DND-41 (cell line): ENCODE results near the gene OR5K3.

Experiments used
- ATAC-seq: fragments of 200-7000 bp; cut with Tn5 transposase; 3 replicates; pipeline ENCODE4 v1.9.1; 2021; ENCODE audit warnings: low read depth; ENCODE audit not compliant: insufficient read depth
- DNase-seq: peaks from one replicate; pipeline ENCODE4 v3.0.0-alpha.2; 2020
- H2AFZ ChIP-seq: 2 replicates; pipeline ENCODE4 v1.6.0; 2012; ENCODE audit warnings: low read depth, low read length
- H3K27ac ChIP-seq: 2 replicates; pipeline ENCODE4 v1.5.1; 2012; ENCODE audit warnings: low read length, inconsistent platforms
- H3K27me3 ChIP-seq: fragments of 200-600 bp; sonication (generic); 2 replicates; pipeline ENCODE4 v1.6.0; 2012; ENCODE audit warnings: low read length, mild to moderate bottlenecking, inconsistent platforms; ENCODE audit not compliant: insufficient read depth, poor library complexity
- H3K36me3 ChIP-seq: 2 replicates; pipeline ENCODE4 v1.5.1; 2012; ENCODE audit warnings: low read length, inconsistent platforms; ENCODE audit not compliant: insufficient read depth
- H3K4me1 ChIP-seq: 2 replicates; pipeline ENCODE4 v1.5.1; 2012; ENCODE audit warnings: mild to moderate bottlenecking, low read length; ENCODE audit not compliant: insufficient read depth
- H3K4me2 ChIP-seq: 2 replicates; pipeline ENCODE4 v1.6.0; 2012; ENCODE audit warnings: mild to moderate bottlenecking, moderate library complexity, low read length, inconsistent platforms; ENCODE audit not compliant: insufficient read depth
- H3K4me3 ChIP-seq, 2 experiments: fragments of 200-600 bp in 1 of 2; shearing (Covaris generic) in 1 of 2; 2 replicates each; pipeline ENCODE4 v1.5.1; 2012 to 2016; ENCODE audit warnings: inconsistent platforms in 2 of 2, low read length in 2 of 2, mild to moderate bottlenecking in 2 of 2, low read depth in 1 of 2, moderate library complexity in 1 of 2
- H3K79me2 ChIP-seq: 2 replicates; pipeline ENCODE4 v1.6.0; 2012; ENCODE audit warnings: low read length, inconsistent platforms; ENCODE audit not compliant: insufficient read depth
- H3K9ac ChIP-seq: 2 replicates; pipeline ENCODE4 v1.6.0; 2012; ENCODE audit warnings: low read depth, mild to moderate bottlenecking, inconsistent platforms, low read length, moderate library complexity
- H3K9me3 ChIP-seq: 2 replicates; pipeline ENCODE4 v1.5.1; 2012; ENCODE audit warnings: low read length, moderate library complexity, mild to moderate bottlenecking, inconsistent platforms; ENCODE audit not compliant: insufficient read depth, severe bottlenecking
- H4K20me1 ChIP-seq: 2 replicates; pipeline ENCODE4 v1.6.0; 2012; ENCODE audit warnings: low read length; ENCODE audit not compliant: insufficient read depth
- EZH2 ChIP-seq: IDR thresholded peaks from 3 replicates; pipeline ENCODE4 v1.6.1; 2012; ENCODE audit warnings: borderline replicate concordance, low read depth, mild to moderate bottlenecking, moderate library complexity, low read length, inconsistent platforms; ENCODE audit not compliant: severe bottlenecking
- TF ChIP-seq, protein P1 (sequence below): IDR thresholded peaks from 2 replicates; pipeline ENCODE4 v1.5.1; 2012; ENCODE audit warnings: borderline replicate concordance, low read length, moderate library complexity, mild to moderate bottlenecking; ENCODE audit not compliant: poor library complexity, severe bottlenecking; ENCODE audit errors: extremely low read depth

OR5K3 gene

DNA sequence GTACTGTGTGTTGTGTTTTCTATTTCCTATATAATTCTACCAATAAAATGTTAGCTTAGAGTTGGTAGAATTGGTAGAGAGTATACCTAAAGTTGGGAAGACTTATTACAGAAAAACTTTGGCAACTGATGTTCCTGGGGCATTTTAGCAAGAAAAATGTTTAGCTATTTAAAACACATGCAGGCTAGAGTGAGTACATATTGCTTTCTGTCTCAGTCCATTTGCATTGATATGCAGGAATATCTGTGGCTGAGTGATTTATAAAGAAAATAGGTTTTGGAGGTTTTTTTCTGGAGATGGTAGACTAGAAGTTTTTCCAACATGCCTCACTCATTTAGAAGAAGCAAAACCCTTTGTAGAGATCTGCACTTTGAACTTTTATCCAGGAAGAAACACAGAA, 42.1 kb downstream of the OR5K3 start:
- Histone ChIP-seq H4K20me1 (no peaks in the 10 kb centered on the region), H3K9ac (no peak overlapping the region), H3K27ac (no peak overlapping the region), H3K9me3 (peaks cover 2% of the 10 kb centered on the region), H2AFZ (no peak overlapping the region), H3K4me2 (no peak overlapping the region), H3K36me3 (no peaks in the 10 kb centered on the region), H3K4me1 (no peaks in the 10 kb centered on the region), H3K4me3 (no peak overlapping the region), H3K27me3 (no peaks in the 10 kb centered on the region), H3K79me2 (no peaks in the 10 kb centered on the region)
- ATAC-seq, result no peak
- TF ChIP-seq, protein P1, sequence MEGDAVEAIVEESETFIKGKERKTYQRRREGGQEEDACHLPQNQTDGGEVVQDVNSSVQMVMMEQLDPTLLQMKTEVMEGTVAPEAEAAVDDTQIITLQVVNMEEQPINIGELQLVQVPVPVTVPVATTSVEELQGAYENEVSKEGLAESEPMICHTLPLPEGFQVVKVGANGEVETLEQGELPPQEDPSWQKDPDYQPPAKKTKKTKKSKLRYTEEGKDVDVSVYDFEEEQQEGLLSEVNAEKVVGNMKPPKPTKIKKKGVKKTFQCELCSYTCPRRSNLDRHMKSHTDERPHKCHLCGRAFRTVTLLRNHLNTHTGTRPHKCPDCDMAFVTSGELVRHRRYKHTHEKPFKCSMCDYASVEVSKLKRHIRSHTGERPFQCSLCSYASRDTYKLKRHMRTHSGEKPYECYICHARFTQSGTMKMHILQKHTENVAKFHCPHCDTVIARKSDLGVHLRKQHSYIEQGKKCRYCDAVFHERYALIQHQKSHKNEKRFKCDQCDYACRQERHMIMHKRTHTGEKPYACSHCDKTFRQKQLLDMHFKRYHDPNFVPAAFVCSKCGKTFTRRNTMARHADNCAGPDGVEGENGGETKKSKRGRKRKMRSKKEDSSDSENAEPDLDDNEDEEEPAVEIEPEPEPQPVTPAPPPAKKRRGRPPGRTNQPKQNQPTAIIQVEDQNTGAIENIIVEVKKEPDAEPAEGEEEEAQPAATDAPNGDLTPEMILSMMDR, result no peak
- no peak for TF ChIP-seq EZH2
- no peak for DNase-seq

DNA sequence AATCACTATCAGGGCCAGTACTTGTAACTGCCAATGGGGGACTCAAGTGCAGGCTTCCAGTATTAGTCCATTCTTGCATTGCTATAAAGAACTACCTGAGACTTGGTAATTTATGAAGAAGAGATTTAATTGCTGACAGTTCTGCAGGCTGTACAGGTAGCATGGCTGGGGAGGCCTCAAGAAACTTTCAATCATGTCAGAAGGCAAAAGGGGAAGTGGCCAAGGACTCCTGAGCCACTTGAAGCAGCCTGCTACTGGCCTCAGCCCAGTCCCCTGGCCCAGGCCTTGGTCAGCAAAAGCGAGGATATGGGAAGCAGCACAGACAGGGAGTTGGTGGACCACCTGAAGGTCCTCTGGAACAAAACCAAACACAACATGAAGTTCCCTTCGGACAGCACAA, 43.3 kb downstream of the OR5K3 start:
- TF ChIP-seq EZH2, result no peak
- TF ChIP-seq, protein P1, result no peak

DNA sequence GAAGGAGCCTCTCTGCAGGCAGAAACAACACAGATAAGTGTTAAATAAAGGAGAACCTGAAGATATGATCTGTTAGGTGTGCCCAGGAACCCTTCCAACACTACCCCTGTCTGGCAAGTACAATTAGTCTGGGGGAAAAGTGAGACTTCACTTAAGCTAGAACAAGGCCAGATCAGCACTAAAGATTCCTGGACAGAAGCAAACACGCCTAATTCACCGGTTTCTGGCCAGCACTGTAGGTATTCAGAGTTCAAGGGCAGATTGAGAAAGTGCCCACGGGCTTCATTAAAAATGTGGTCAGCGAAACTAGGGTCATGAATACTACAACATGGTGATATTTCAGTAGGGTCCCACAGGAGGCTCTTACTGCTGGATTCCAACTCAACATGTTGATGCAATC, 43.9 kb downstream of the OR5K3 start:
- no peak overlapping the region for H3K4me3 ChIP-seq
- TF ChIP-seq EZH2, result no peak
- TF ChIP-seq, protein P1, result no peak
- H2AFZ ChIP-seq, result no peak overlapping the region
- H3K36me3 ChIP-seq, result no peaks in the 10 kb centered on the region
- H3K4me2 ChIP-seq, result no peak overlapping the region
- no peaks in the 10 kb centered on the region for H3K79me2 ChIP-seq
- H4K20me1 ChIP-seq, result no peaks in the 10 kb centered on the region
- H3K27ac ChIP-seq, result no peak overlapping the region
- H3K4me1 ChIP-seq, result no peaks in the 10 kb centered on the region
- ATAC-seq (no peak), DNase-seq (no peak)
- H3K9me3 ChIP-seq, result no peaks in the 10 kb centered on the region
- H3K27me3 ChIP-seq, result no peaks in the 10 kb centered on the region
- H3K9ac ChIP-seq, result no peak overlapping the region

More for the DNA sequence above, 43.3 kb downstream of the OR5K3 start:
- no peak for DNase-seq
- no peak for ATAC-seq
- H3K36me3 ChIP-seq, result no peaks in the 10 kb centered on the region
- no peak overlapping the region for H3K9ac ChIP-seq
- no peak overlapping the region for H2AFZ ChIP-seq
- H3K27ac ChIP-seq, result no peak overlapping the region
- H3K4me2 ChIP-seq, result no peak overlapping the region
- H3K9me3 ChIP-seq, result peaks cover 2% of the 10 kb centered on the region
- H4K20me1 ChIP-seq, result no peaks in the 10 kb centered on the region
- H3K4me1 ChIP-seq, result no peaks in the 10 kb centered on the region
- no peak overlapping the region for H3K4me3 ChIP-seq
- no peaks in the 10 kb centered on the region for H3K79me2 ChIP-seq
- no peaks in the 10 kb centered on the region for H3K27me3 ChIP-seq

DNA sequence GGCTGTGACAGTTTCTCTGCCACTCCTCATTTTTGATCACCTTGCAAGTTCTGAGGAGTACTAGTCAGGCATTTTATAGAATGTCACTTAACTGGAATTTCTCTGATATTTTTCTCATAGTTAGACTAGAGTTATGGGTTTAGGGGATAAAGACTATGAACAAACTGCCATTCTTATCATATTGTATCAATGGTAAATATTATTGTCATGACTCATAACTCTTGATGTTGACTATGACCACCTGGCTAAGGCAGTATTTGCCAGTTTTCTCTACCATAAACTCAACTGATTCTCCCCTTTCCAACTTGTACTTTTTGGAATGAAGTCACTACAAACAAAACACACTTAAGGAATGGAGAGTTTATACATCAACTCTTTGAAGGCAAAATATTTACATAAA, 49.8 kb downstream of the OR5K3 start:
- H3K27me3 ChIP-seq, result no peaks in the 10 kb centered on the region
- no peak overlapping the region for H3K4me3 ChIP-seq
- no peak overlapping the region for H3K9ac ChIP-seq
- no peaks in the 10 kb centered on the region for H4K20me1 ChIP-seq
- ATAC-seq, result no peak
- H3K79me2 ChIP-seq, result no peaks in the 10 kb centered on the region
- no peak overlapping the region for H3K4me2 ChIP-seq
- TF ChIP-seq EZH2, result no peak
- TF ChIP-seq, protein P1, result no peak
- no peak for DNase-seq
- H3K4me1 ChIP-seq, result no peaks in the 10 kb centered on the region
- H2AFZ ChIP-seq, result no peak overlapping the region
- H3K36me3 ChIP-seq, result no peaks in the 10 kb centered on the region
- H3K27ac ChIP-seq, result no peak overlapping the region
- H3K9me3 ChIP-seq, result no peaks in the 10 kb centered on the region
